AG09309 (cell line): ENCODE measurements around the gene KIAA1755.

Experiments used
- DNase-seq: peaks from one replicate; pipeline ENCODE4 v3.0.0-alpha.2; 2010; ENCODE audit warnings: low read depth
- H3K4me3 ChIP-seq: 2 replicates; pipeline ENCODE4 v1.5.1; 2011; ENCODE audit warnings: mild to moderate bottlenecking, low read depth, low read length, moderate library complexity; ENCODE audit not compliant: control insufficient read depth
- TF ChIP-seq, protein P1 (sequence below): IDR thresholded peaks from 2 replicates; pipeline ENCODE4 v1.5.1; 2011; ENCODE audit warnings: mild to moderate bottlenecking, low read depth, low read length, inconsistent platforms; ENCODE audit not compliant: insufficient read depth, control insufficient read depth; ENCODE audit errors: missing control alignments

Gene KIAA1755

DNA sequence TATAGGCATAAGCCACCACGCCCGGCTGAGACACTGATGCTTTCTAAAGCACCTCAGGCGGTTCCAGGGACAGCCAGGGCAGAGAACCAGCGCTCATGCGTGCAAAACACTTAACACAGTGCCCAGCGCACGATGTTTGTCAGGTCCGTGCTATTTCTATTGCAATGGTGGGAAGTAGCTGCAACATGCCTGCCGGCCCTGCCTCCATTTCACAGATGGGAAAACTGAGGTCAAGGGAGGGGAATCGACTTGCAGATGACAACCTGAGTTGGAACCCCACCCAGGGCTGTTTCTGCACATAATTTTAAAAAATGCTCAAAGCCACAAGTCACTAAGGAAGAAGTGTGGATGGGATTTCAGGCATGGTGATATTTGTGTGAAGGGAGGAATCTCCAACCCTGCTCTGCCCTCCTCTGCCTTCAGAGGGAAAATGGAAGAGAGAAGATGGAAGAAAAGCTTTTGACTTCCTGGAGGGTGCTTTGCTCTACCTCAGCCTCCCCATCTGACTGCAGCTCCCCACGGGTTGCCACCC, 39.9 kb downstream of the KIAA1755 start:
- no peak overlapping the region for H3K4me3 ChIP-seq
- TF ChIP-seq, protein P1, sequence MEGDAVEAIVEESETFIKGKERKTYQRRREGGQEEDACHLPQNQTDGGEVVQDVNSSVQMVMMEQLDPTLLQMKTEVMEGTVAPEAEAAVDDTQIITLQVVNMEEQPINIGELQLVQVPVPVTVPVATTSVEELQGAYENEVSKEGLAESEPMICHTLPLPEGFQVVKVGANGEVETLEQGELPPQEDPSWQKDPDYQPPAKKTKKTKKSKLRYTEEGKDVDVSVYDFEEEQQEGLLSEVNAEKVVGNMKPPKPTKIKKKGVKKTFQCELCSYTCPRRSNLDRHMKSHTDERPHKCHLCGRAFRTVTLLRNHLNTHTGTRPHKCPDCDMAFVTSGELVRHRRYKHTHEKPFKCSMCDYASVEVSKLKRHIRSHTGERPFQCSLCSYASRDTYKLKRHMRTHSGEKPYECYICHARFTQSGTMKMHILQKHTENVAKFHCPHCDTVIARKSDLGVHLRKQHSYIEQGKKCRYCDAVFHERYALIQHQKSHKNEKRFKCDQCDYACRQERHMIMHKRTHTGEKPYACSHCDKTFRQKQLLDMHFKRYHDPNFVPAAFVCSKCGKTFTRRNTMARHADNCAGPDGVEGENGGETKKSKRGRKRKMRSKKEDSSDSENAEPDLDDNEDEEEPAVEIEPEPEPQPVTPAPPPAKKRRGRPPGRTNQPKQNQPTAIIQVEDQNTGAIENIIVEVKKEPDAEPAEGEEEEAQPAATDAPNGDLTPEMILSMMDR: no peak
- no peak for DNase-seq

DNA sequence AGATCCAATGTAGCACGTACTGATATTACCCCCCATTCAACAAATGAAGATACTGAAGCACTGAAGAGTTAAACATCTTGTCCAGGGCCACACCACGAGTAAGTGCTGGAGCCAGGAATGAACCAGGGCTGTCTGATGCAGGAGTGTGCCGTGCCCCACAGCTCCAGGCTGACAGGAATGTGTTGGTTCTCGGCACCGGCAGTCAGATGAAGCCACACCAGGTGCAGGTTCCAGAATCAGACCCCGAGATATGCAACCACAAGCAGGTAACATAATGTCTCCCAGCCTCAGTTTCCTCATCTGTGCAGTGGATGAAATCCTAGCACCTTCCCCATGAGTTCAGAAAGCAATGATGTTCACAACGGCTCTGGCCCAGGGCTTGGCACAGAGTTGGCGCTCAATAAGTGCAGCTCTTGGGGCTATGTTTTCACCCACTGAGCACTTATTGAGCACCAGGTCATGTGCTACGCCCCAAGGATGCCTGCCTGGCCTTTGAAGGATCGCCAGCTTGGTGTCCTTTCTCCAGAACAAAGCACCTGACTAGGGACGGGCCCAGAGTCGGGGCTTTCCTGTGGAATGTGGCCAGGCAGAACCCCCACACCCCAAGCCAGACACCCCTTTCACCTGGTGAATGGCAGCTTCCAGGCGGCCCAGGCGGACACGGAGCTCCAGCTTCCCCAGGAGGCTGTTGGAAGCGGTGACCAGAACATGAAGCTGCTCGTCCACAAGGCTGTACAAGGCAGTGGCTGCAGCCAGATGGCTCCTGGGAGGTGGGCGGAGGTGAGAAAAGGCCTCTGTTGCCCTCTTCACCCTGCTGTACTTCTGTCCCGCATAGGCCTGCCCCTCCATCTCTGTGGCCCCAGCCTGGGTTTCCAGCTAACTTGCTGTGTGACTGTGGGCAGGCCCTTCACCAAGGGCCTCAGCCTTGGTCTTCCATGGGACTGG, 41.3 kb downstream of the KIAA1755 start:
- no peak overlapping the region for H3K4me3 ChIP-seq
- TF ChIP-seq, protein P1: no peak
- DNase-seq: no peak

DNA sequence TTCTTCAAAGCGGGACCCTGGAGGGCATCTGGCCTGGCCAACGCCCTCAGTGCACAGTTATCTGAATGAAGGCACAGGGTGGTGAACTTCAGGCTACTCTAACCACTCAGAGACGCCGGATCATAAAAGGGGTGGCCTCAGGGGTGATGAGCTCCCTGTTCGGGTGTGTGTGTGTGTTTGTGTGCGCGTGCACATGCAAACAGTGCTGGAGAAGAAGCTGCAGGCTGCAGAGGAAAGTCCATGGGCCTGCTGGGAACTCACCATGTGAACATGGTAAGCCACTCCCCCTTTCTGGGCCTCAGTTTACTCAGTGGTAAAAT, 42.0 kb downstream of the KIAA1755 start:
- DNase-seq: no peak
- H3K4me3 ChIP-seq: no peak overlapping the region
- TF ChIP-seq, protein P1: no peak

DNA sequence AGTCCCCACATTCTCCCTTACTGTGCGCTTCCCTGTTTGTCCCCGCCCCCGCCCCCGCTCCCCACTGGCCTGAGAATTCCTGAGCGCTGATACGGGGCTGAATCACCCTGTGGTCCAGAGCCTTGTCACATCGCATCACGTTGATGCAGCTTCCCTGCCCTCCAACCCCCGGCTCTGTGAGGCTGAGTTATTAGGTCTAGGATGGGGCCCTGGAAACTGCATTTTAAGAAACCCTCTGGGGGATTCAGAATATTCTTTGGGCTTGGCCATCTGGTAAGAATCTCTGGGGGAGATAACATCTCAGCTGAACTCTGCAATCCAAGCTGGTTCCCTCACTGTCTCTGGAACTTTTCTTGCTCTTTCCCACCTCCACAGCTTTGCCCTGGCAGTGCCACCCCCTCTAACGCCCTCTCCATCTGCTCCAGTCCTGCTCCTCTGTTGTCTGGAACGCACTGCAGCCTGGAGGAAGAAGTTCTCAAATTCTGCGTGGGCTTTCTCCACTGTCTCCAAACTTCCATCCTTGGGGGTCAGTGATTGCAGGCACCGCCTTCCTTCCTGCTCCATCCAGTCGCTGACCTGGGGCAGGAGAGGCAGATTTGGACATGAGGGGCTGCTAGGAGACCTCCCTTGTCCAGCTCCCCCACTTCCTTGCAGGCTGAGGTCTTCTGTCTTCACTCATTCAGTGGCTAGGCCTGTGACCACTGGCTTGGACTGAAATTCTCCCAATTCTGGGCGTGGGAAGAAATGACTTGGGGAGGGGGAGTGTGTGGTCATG, 42.6 kb downstream of the KIAA1755 start:
- DNase-seq: peak; percentile 73
- TF ChIP-seq, protein P1: no peak
- no peak overlapping the region for H3K4me3 ChIP-seq

DNA sequence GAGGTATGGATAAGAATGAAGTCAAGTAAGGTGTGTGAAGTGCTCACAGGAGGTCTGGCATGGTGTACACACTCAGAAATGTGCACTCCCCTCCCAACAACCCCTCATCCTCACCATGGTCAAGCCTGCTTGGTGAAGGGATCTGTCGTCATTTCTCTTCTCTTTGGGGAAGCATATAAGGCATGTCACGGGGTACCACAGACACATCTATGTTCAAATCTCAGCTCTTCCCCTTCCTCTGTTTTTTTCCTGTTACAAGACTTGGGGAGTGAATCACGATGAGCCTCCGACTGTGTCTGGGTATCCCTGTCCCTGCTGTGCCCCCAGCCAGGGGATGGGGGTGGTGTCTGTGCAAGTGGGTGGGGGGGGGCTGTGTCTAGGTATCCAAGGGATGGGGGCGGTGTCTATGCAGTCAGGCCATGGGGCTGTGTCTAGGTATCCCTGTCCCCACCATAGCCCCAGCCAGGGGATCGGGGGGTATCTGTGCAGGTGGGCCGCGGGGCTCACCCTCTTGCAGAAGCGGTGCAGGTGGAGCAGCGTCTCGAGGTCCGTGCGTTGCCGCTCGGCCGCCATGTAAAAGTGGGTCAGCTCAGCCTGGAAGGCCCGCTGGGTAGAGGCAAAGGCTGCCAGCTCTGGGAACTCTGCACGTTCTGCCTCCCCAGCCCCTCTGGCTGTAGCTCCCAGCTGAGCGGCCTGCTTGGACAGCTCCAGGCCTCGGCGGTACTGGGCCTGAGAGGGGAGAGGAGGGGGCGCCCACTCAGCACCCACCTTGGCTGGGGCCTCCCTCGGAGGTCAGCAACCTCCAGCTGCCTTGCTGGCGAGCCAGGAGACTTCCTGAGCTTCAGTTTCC, 43.6 kb downstream of the KIAA1755 start:
- H3K4me3 ChIP-seq: no peak overlapping the region
- TF ChIP-seq, protein P1: no peak
- DNase-seq: no peak

DNA sequence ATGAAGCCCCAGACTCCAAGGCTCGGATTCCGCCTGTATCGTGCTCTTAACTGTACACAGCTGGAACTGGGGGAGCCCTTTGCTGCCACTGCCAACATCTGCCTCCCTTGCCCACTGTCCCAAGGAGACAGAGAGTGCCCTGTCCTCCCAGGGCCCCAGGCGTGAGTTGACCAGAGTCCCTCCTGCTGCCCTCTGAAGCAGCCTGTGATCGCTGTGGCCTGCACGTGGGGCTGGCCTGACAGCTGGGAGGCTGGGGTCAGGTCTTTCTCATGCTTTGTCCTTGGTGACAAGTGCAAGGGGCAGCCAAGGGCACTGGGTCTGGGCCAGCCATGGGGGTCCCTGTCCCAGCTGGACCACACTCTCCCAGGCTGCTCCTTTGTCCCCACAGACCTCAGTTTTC, 44.3 kb downstream of the KIAA1755 start:
- DNase-seq: no peak
- TF ChIP-seq, protein P1: no peak

More for the DNA sequence above, 44.3 kb downstream of the KIAA1755 start:
- H3K4me3 ChIP-seq: no peak overlapping the region
